ENCODE data around the gene NEMP1. TPM values are rescaled to one million over a fixed set of nuclear protein-coding genes. Genes with fewer than 3 reads are reported as not detected.
A peak's percentile ranks its signal among the peaks of the same experiment; 100 is the strongest.

Gene NEMP1
- total and polyA plus RNA-seq, 4 donors: 1.4 to 10.9 (median 3.2) TPM

DNA sequence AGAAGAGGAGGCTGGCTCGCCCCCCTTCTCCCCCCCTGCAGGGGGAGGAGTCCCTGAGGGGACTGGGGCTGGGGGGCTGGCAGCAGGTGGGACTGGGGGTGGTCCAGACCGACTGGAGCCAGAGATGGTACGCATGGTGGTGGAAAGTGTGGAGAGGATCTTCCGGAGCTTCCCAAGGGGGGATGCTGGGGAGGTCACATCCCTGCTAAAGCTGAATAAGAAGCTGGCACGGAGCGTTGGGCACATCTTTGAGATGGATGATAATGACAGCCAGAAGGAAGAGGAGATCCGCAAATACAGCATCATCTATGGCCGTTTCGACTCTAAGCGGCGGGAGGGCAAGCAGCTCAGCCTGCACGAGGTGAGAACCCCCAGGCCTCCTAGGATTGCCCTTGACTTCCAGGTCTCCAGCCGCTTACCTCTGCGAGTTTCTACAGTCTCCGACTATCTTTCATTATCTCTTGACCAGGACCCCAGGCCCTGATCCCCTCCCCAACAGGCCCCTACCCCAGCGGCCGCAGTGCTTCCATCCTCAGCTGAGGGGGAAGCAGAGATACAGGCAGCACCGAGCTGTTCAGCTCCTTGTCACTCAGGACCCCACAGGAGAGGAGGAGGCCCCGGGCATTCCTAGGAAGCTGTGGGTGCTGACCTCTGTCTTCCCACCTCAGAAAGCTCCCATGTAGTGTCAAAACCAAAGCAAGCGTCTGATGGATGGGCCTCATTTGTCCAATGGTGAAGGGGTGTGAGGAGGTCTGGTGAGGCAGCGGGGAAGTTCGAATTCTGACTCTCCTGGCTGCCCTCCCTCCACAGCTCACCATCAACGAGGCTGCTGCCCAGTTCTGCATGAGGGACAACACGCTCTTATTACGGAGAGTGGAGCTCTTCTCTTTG is 13.3 kb upstream of the NEMP1 start:
- Histone ChIP-seq H3K4me1 (ENCODE audit: control insufficient read depth in 4 of 4, insufficient read depth in 4 of 4, low read length in 3 of 4) (peaks cover 9 to 56% (median 28%) of the 10 kb centered on the region in 4 donors), H3K4me3 (ENCODE audit: low read depth in 1 of 3, low read length in 3 of 3) (no peak overlapping the region), H3K9me3 (ENCODE audit: control insufficient read depth in 4 of 4, low read length in 3 of 4) (no peaks in the 10 kb centered on the region), H3K27ac (ENCODE audit: low read depth in 1 of 2, low read length in 2 of 2) (no peak overlapping the region), H3K9ac (ENCODE audit: low read depth in 1 of 2, low read length in 2 of 2) (no peak overlapping the region), H3K36me3 (ENCODE audit: control insufficient read depth in 4 of 4, insufficient read depth in 3 of 4, low read depth in 1 of 4, low read length in 3 of 4) (peaks cover 13 to 37% (median 25%) of the 10 kb centered on the region in 4 donors), H3K27me3 (ENCODE audit: control insufficient read depth in 4 of 4, insufficient read depth in 4 of 4, low read length in 3 of 4) (no peaks in the 10 kb centered on the region)
- 86% methylated on average over 25 of the region's 25 CpGs for WGBS
- no peak for DNase-seq (ENCODE audit: low spot score)
- no peak for TF ChIP-seq TAF1 (conservative IDR thresholded peaks at IDR 0.05)
- no peak for TF ChIP-seq ZBTB33 (IDR thresholded peaks at IDR 0.05)
- TF ChIP-seq FOXA1 (IDR thresholded peaks at IDR 0.05): no peak
- TF ChIP-seq NR2F2 (IDR thresholded peaks at IDR 0.05): no peak
- no peak for TF ChIP-seq REST (IDR thresholded peaks at IDR 0.05)
- TF ChIP-seq, protein P1, sequence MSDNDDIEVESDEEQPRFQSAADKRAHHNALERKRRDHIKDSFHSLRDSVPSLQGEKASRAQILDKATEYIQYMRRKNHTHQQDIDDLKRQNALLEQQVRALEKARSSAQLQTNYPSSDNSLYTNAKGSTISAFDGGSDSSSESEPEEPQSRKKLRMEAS (IDR thresholded peaks at IDR 0.05): no peak

DNA sequence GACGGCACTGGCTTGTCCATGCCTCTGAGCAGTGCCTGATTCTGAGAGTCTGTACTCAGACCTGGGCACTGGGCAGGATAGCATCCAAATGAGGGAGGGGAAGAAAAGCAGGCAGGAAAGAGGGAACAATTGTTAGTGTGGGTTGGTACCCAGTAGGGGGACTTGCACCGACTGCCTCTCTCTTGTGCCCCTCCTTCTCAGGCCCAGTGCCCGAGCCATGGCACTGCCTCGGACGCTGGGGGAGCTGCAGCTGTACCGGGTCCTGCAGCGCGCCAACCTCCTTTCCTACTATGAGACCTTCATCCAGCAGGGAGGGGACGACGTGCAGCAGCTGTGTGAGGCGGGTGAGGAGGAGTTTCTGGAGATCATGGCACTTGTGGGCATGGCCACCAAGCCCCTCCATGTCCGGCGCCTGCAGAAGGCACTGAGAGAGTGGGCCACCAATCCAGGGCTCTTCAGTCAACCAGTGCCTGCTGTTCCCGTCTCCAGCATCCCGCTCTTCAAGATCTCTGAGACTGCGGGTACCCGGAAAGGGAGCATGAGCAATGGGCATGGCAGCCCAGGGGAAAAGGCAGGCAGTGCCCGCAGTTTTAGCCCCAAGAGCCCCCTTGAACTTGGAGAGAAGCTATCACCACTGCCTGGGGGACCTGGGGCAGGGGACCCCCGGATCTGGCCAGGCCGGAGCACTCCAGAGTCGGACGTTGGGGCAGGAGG is 12.5 kb upstream of the NEMP1 start:
- Histone ChIP-seq H3K9me3 (ENCODE audit: control insufficient read depth in 4 of 4, low read length in 3 of 4) (no peaks in the 10 kb centered on the region), H3K27ac (ENCODE audit: low read depth in 1 of 2, low read length in 2 of 2) (peak overlapping the region; percentile 28 to 43), H3K4me3 (ENCODE audit: low read depth in 1 of 3, low read length in 3 of 3) (peak overlapping the region in 2 of 3 donors; percentile 45 to 94), H3K4me1 (ENCODE audit: control insufficient read depth in 4 of 4, insufficient read depth in 4 of 4, low read length in 3 of 4) (peaks cover 9 to 56% (median 28%) of the 10 kb centered on the region in 4 donors), H3K36me3 (ENCODE audit: control insufficient read depth in 4 of 4, insufficient read depth in 3 of 4, low read depth in 1 of 4, low read length in 3 of 4) (peaks cover 10 to 31% (median 23%) of the 10 kb centered on the region in 4 donors), H3K27me3 (ENCODE audit: control insufficient read depth in 4 of 4, insufficient read depth in 4 of 4, low read length in 3 of 4) (no peaks in the 10 kb centered on the region), H3K9ac (ENCODE audit: low read depth in 1 of 2, low read length in 2 of 2) (no peak overlapping the region)
- WGBS: 70% methylated on average over 22 of the region's 22 CpGs
- no peak for DNase-seq (ENCODE audit: low spot score)
- TF ChIP-seq YY1 (IDR thresholded peaks at IDR 0.05) (no peak), CTCF (IDR thresholded peaks at IDR 0.05; ENCODE audit: low read depth, low read length, missing input control) (no peak), SP1 (IDR thresholded peaks at IDR 0.05) (no peak)
- TF ChIP-seq, protein P2, sequence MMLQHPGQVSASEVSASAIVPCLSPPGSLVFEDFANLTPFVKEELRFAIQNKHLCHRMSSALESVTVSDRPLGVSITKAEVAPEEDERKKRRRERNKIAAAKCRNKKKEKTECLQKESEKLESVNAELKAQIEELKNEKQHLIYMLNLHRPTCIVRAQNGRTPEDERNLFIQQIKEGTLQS (IDR thresholded peaks at IDR 0.05): no peak

Data from liver (tissue), 9 donors.